Neural crest cell (in vitro differentiated cells): Measurements from ENCODE around the gene UACA. TPM values are rescaled to one million over a fixed set of nuclear protein-coding genes. Genes with fewer than 3 reads are reported as not detected.

Source experiments
- DNase-seq: peaks from one replicate; pipeline ENCODE4 v3.0.0; 2021; ENCODE audit warnings: low read depth, mixed read lengths, low spot score
- H3K27ac Mint-ChIP-seq: one replicate; pipeline ENCODE4 v1.8.0; 2021; ENCODE audit warnings: mild to moderate bottlenecking, mixed read lengths; ENCODE audit not compliant: unreplicated experiment
- H3K27me3 Mint-ChIP-seq: 2 replicates; pipeline ENCODE4 v1.8.0; 2021; ENCODE audit warnings: low read depth, mild to moderate bottlenecking, mixed read lengths
- H3K36me3 Mint-ChIP-seq: 2 replicates; pipeline ENCODE4 v1.8.0; 2021; ENCODE audit warnings: low read depth, mild to moderate bottlenecking, mixed read lengths
- H3K4me1 Mint-ChIP-seq: 2 replicates; pipeline ENCODE4 v1.8.0; 2021; ENCODE audit warnings: mixed read lengths
- H3K4me3 Mint-ChIP-seq: one replicate; pipeline ENCODE4 v1.8.0; 2021; ENCODE audit warnings: mild to moderate bottlenecking, mixed read lengths
- H3K9me3 Mint-ChIP-seq: 2 replicates; pipeline ENCODE4 v1.8.0; 2021; ENCODE audit warnings: mixed read lengths
- total RNA-seq: library from RNA; stranded (reverse); gene quantifications from 2 replicates; pipeline ENCODE4 v1.2.1, GENCODE V29; 2021
- TF ChIP-seq, protein P1 (sequence below): fragments of 200-600 bp; sonication (generic); conservative IDR thresholded peaks from 2 replicates; pipeline ENCODE4 v1.5.0; 2021; ENCODE audit warnings: antibody characterized with exemption, mild to moderate bottlenecking

Gene UACA
- total RNA-seq, 1 donor from 2014 or later, result 36.8 TPM

DNA sequence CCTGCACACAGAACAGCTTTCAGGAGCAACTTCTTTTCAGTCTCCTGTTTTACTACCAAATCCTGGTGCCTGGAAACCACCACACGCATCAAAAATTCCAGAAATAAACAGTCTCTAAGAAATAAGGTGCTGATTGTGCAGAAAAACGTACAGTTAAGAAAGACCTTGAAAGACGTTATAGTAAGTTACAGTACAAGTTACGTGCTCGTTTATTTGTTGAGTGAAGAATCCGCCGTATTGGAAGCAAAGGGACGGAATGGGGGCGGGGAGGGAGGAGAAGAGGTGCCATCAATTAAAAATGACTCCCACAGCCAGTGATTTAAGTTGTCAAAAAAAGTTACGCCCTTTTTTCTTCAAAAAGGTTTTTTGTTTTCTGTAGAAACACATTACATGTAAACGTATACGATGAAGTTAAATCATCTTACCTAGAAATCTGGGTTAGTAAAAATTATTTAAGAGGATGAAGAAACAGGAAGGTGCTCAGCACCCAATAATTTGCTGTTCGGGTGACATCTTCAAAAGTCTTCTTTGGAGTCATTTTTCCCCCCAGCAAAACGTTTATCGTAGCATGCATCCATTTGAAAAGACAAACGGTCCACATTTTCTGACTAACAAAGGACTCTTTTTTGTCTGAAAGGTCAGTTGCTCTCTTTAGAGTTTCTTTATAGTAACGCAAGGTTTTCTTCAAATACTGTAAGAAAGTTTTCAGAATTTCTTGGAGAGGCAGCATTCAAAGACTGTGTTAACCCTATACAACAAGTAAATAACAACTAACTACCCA lies 782 bp upstream of the UACA start:
- Mint-ChIP-seq H3K4me3 (peak overlapping the region; percentile 91), H3K36me3 (no peaks in the 10 kb centered on the region), H3K4me1 (peaks cover 36% of the 10 kb centered on the region), H3K27ac (peak overlapping the region; percentile 76), H3K27me3 (peaks cover 16% of the 10 kb centered on the region), H3K9me3 (no peaks in the 10 kb centered on the region)
- peak; percentile 4 for DNase-seq
- TF ChIP-seq, protein P1, sequence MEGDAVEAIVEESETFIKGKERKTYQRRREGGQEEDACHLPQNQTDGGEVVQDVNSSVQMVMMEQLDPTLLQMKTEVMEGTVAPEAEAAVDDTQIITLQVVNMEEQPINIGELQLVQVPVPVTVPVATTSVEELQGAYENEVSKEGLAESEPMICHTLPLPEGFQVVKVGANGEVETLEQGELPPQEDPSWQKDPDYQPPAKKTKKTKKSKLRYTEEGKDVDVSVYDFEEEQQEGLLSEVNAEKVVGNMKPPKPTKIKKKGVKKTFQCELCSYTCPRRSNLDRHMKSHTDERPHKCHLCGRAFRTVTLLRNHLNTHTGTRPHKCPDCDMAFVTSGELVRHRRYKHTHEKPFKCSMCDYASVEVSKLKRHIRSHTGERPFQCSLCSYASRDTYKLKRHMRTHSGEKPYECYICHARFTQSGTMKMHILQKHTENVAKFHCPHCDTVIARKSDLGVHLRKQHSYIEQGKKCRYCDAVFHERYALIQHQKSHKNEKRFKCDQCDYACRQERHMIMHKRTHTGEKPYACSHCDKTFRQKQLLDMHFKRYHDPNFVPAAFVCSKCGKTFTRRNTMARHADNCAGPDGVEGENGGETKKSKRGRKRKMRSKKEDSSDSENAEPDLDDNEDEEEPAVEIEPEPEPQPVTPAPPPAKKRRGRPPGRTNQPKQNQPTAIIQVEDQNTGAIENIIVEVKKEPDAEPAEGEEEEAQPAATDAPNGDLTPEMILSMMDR, result no peak

DNA sequence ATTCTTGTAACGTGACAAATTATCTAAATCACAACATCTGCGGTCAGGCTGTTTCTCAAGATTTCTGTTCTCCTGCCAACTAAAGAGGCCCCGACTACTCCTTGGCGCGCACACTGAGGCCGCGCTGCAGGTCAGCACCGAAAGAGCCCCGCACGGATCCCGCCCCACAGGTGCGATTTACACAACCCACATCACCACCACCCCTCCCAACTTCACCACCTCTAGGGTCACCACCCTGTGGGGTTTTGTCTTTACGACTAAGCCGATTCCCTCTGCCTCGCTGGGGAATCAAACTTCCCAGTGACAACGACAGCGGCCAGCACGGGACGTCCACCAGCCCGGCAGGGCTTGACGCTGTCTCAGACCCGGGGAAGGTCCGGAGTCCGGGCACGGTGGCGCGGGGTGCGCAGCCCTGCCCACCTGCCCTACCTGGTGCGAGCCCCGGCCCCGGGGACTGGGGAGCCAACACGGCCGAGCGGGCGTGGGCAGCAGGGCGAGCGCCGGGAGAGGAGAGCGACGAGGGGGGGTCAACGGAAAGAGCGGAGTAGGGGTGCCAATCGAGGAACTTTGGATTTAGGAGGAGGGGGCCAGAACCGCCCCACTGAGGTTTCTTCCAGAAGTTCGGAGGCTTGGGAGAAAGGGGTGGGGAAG lies 764 bp downstream of the UACA start:
- TF ChIP-seq, protein P1, result no peak
- Mint-ChIP-seq H3K36me3 (no peaks in the 10 kb centered on the region), H3K4me1 (peaks cover 36% of the 10 kb centered on the region), H3K27me3 (peaks cover 16% of the 10 kb centered on the region), H3K9me3 (no peaks in the 10 kb centered on the region), H3K4me3 (peak overlapping the region; percentile 91), H3K27ac (peak overlapping the region; percentile 62)
- DNase-seq, result peak; percentile 20

GRCh38 chr15:70761931-70762468 lies 1.4 kb downstream of the UACA start:
- Mint-ChIP-seq H3K27me3 (peaks cover 16% of the 10 kb centered on the region), H3K27ac (no peak overlapping the region), H3K4me3 (peak overlapping the region; percentile 91), H3K9me3 (no peaks in the 10 kb centered on the region), H3K36me3 (no peaks in the 10 kb centered on the region), H3K4me1 (peaks cover 36% of the 10 kb centered on the region)
- no peak for DNase-seq
- TF ChIP-seq, protein P1, result no peak

- Mint-ChIP-seq H3K36me3 (no peaks in the 10 kb centered on the region), H3K27ac (no peak overlapping the region), H3K9me3 (no peaks in the 10 kb centered on the region), H3K4me3 (peak overlapping the region; percentile 83), H3K4me1 (peaks cover 36% of the 10 kb centered on the region), H3K27me3 (peaks cover 16% of the 10 kb centered on the region)
- no peak for DNase-seq
- TF ChIP-seq, protein P1, result no peak
These were observed 2.3 kb downstream of the UACA start for GRCh38 chr15:70761046-70761445.

DNA sequence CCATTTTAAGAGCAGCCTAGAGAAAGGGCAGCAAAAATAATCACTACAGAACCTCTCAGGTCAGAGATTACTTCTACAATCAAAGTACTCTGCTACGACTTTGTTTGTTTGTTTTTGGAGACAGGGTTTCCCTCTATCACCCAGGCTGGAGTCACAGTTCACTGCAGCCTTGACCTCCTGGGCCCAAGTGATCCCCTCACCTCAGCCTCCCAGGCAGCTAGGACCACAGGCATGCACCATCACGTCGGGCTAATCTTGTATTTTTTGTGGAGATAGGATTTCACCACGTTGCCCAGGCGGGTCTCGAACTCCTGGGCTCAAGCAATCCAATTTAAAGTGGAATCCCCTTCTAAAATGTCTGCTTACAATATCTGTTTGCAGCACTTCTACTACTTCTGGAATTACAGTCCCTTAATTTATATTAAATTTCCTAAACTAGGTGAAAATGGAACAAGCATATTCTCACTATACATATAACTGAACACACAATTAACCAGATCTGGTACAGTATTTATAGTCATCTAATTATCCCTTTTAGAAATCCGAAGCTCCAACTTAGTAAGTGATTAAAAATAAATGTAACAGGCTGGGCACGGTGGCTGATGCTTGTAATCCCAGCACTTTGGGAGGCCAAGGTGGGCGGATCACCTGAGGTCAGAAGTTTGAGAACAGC lies 4.4 kb downstream of the UACA start:
- no peak for DNase-seq
- H3K27ac Mint-ChIP-seq, result no peak overlapping the region

More for the DNA sequence above, 4.4 kb downstream of the UACA start:
- peaks cover 17% of the 10 kb centered on the region for H3K4me1 Mint-ChIP-seq
- TF ChIP-seq, protein P1, result no peak
- H3K36me3 Mint-ChIP-seq, result no peaks in the 10 kb centered on the region
- no peaks in the 10 kb centered on the region for H3K9me3 Mint-ChIP-seq
- H3K4me3 Mint-ChIP-seq, result peak overlapping the region; percentile 12
- peaks cover 16% of the 10 kb centered on the region for H3K27me3 Mint-ChIP-seq
